GM19099 (cell line): ENCODE data around the gene UROD.

Experiments used
- POLR2A ChIP-seq: IDR thresholded peaks from 3 replicates; pipeline ENCODE4 v1.6.1; 2011; ENCODE audit warnings: low read depth; ENCODE audit not compliant: insufficient read length; ENCODE audit errors: extremely low read depth

The UROD gene

DNA sequence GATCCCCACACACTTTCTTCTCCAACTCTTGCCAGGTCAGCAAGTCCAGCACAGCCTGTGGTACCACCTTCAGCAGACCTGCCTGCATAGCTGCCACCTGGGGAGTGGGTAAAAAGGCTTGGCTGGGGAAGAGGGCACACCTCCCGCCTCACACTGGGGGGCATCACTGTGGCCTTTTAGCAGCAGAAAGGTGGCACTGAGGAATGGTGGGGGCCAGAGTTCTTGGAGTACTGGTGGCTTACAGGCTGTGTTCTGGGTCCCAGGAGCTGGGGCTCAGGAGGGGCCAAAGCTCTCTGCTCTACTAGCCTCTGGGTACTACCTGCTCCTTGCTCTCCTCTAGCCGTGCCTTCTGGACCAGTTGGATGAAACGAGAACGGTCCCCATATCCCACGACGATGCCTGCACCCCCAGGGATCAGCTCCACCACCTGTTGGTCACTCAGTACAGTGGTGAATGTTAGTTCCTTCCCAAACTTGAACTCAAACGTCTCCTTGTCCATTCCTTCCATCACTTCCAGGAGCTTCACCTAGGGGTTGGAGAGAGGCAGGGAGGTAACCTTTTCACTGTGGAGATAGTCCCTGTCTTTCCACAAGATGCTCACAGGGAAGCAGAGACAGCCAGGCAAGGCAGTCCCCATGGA, 7.7 kb upstream of the UROD start:
- no peak for TF ChIP-seq POLR2A

DNA sequence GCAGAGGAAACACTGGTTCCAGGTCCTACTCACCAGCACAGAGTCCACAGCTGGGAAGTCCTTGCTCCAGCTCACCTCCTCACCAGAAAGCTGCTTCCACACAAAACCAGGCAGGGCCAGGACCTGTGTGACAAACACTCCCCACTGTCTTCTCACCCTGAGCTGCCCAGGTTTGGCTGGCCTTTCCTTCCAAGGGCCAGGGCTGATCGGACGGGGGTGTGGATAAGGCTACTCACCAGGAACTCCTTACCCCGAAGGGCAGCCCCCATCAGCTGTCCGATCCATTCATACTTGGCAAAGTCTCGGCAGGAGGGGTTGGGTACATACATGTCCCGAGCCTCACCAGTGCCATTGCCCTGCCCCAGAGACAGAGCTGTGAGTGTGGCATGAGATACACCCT, 6.3 kb upstream of the UROD start:
- no peak for TF ChIP-seq POLR2A

DNA sequence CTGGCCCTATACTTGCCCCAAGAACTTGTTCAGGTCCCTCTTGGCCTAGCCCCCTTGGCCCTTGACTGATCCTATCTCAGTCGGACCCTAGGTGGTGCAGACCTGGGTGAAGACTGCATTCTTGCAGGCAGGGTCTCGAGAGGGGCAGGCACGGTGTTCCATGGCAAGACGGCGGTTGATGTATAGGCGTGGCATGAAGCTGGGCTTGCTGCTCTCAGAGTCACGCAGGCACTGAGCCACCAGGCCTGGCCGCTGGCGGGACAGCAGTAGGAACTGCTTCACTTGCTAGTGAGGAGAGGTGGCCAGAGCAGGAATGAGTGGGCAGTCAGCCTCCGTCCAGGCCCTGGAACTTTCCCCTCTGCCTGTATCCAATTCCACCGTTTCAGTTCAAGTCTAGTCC, 4.7 kb upstream of the UROD start:
- no peak for TF ChIP-seq POLR2A

DNA sequence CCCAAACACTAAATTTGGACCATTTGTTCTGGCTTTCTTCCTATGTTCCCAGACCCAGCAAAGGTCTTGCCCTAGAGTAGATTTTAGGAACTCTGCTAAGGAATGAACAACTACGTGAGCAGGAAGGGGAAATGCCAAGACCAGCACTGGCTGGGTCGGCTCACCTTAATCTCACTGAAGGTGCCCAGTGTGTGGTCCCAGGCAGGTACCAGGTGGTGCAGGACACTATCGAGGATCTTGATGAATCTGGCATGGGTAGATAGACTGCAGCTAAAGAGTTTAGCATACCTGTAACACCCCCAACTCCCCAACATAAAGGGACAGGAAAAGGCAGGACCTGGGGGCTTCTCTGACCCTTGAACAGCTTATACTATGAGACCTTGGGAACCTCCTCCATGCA, 4.0 kb upstream of the UROD start:
- no peak for TF ChIP-seq POLR2A

DNA sequence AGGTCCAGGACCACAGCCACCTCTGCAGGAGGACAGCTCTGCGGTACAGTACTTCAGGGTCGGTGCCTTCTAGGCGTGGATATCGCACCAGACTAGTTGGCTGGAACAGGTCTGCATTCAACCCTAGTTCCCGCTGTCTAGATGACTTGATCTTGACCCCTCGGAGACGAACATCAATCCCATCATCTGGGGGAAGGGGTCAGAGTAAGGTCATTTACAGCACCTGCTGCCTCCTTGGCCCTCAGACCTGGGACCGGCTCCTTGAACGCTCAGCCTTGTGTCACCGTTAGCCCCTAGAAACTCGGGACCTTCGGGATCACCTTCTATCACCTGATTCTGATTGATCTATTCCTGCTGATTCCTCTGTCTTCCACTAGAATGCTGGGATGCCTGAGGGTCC, 3.5 kb upstream of the UROD start:
- no peak for TF ChIP-seq POLR2A

DNA sequence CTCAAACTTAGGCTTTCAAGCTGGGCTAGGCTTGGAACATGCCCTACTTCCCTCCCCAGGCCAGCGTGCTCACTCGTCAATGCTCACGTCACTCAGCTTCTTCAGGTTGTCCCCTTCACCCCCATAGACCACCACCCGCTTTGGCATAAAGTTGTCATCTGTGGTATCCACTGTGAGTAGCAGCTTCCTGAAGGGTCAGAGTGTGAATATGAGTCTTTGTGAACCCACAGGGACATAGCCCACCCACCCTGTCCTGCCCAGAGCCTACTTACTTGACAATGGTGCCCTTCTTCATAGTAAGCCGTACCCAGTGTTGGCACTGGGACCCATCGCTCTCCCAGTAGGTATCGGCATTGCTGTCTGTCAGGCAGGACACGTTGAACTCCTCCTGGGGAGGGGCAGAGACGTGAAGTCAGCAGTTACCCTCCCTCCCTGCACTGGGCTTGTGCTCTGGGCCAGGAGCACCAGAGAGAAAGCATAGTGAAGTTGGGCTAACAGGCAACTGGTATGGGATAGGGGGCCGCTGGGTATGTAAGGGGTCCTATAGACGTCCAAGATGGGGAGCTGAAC, 2.7 kb upstream of the UROD start:
- TF ChIP-seq POLR2A = no peak

DNA sequence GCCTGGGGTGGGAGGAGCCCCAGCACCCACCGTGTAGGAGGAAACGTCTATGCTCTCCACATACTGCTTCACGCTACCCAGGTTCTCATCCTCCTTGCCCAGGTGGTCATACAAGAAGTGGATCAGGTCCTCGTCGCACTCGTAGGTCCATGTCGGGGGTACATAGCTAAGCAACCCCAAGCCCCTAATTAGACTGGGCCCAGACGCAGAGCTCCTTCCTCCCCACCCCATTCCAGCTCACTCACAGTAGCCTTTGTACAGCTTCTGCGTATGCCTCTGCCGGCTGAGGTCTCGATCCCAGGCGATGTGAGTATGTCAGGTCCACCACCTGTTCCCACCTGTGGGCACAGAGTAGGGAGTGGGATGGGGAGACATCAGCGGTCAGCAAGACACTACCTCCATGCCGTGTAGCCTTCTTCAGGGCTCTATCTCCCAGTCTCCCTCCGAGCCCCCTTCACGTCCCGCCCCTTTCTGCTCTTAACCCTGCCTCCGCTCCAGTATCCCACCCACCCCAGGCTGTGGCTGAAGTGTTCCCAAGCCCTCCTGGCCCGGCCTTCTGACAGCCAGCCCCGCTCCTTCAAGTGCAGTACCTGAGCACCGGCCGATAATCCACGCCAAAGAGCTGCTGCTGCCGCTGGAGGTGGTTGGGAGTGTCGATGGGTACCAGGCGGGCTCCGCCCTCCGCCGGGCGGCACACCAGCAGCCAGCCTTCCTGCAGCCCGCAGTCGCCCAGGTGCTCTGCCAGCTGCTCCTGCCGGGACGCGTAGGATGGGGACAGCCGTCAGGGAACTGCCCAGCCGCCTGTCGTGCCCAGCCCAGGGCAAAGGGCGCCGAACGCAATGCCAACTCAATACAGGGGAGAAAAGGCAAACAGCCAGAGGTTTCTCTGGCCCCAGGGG, 1.8 kb upstream of the UROD start:
- no peak for TF ChIP-seq POLR2A

DNA sequence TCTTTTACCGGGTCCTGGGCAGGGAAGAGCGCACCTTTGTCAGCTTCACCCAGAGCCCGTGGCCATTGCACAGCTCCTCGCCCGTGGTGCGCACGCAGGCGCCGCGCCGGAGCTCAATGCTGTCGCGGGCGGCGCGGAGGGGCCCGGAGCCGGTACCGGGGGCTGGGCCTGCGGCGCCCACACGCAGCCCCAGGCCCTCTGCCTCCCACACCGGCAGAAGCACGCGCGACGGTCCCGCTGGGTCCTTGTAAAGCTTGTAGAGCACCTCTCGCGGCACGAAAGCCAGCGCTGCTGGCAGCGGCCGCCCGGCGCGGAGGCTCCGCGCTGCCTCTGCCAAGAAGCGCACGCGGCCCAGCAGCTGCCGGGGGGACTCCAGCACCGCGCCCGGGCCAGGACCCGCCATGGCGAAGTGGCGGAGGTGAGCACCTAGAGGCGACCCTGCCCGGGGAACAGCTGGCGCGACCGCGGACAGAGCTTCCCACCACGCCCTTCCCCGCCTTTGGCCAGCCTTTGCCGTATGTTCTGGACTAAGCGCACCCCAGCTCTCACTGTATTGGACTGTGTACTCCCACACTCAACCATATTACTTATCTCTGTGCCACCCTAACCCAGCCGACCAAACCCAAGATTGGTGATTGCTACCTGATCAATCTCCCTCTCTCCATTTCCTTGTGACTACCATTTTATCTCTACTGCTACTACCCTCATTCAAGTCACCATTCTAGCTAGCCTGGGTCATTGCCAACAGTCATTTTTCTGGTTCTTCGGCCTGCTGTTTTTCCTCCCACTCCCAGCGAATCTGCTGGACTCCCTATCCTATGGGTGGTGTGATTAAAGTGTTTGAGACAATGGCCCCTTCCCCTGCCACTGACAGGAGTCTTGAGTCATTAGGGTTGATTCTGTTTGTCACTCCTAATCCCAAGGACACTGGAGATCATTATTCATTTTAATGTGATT, 921 bp upstream of the UROD start, which contains the start of gene HECTD3:
HECTD3 (minus strand) TSS at position 470 of the 957 bp plus-strand sequence; CDS start at position 403, 67 bp downstream.
- TF ChIP-seq POLR2A = peak; percentile 71

DNA sequence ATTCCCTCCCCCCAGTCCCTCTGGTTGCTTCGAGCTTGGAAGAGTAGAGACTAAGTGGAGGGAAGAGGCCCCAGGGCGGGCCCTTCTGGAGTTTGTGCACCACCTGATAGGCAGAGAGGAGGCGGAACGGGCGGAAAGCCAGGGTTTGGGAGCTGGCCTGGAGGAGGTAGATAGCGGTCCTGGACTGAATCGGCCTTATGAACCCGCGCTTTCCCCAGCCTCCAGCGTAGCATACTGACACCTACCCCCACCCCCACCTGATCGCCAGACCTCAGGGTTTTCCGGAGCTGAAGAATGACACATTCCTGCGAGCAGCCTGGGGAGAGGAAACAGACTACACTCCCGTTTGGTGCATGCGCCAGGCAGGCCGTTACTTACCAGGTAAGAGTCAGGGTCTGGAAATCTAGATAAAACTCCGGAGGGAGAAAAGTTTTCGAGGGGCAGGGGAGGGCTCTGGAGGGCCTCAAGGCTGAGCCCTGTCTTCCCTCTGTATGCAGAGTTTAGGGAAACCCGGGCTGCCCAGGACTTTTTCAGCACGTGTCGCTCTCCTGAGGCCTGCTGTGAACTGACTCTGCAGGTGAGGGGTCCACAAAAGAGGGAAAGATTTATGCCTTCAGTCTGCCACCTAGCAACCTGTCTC, 705 bp downstream of the UROD start:
- no peak for TF ChIP-seq POLR2A

DNA sequence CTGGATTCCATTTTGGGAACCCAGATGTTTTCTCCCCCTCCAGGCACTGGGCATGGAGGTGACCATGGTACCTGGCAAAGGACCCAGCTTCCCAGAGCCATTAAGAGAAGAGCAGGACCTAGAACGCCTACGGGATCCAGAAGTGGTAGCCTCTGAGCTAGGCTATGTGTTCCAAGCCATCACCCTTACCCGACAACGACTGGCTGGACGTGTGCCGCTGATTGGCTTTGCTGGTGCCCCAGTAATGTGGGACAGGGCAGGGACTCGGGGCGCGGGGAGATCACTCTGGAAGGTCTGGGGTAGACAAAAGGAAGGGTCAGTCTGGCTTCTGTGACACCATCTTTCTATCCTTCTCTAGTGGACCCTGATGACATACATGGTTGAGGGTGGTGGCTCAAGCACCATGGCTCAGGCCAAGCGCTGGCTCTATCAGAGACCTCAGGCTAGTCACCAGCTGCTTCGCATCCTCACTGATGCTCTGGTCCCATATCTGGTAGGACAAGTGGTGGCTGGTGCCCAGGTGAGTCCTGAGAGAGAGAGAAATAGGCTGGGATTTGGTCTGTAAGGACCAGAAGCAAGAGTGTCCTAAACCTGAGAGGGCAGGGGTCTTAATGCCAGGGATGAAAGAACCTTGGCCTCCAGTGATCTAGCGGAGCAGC, 1.6 kb downstream of the UROD start:
- no peak for TF ChIP-seq POLR2A

DNA sequence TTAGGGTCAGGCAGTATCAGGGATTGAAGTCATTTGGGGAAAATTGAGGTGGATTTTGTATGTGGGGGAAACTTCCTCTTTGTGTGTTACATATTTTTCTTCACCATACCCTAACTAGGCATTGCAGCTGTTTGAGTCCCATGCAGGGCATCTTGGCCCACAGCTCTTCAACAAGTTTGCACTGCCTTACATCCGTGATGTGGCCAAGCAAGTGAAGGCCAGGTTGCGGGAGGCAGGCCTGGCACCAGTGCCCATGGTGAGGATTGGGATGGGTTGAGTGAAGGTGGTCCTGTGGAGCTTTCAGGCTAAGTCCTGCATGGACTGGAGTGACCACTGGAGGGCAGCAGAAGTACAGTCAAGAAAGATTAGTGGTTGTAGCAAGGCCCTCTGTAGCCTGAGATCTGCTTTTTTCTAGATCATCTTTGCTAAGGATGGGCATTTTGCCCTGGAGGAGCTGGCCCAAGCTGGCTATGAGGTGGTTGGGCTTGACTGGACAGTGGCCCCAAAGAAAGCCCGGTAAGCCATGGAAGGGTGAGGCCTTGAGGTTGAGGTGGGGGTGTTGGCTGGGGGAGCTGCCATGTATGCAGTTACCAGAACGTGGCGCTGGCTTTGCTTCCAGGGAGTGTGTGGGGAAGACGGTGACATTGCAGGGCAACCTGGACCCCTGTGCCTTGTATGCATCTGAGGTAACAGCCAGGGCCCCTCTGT, 2.4 kb downstream of the UROD start:
- no peak for TF ChIP-seq POLR2A

DNA sequence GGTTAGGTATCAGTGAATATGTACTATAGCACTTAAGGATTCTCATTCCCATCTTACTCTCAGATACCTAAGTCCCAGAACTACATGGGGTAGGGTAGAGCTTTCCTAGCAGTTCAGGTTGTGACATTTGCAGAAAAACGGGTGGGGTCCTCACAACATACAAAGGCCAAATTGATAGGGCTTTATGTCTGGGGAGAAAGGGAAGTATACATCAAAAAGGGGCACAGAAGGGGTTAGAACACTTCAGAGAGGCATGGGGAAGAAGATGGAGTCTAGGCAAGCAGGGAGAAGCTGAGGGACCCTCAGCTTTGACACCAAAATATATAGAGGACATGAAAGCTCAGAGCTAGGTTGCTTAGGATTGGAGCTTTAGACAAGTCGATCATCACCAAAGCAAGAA, 3.6 kb downstream of the UROD start:
- TF ChIP-seq POLR2A = no peak

DNA sequence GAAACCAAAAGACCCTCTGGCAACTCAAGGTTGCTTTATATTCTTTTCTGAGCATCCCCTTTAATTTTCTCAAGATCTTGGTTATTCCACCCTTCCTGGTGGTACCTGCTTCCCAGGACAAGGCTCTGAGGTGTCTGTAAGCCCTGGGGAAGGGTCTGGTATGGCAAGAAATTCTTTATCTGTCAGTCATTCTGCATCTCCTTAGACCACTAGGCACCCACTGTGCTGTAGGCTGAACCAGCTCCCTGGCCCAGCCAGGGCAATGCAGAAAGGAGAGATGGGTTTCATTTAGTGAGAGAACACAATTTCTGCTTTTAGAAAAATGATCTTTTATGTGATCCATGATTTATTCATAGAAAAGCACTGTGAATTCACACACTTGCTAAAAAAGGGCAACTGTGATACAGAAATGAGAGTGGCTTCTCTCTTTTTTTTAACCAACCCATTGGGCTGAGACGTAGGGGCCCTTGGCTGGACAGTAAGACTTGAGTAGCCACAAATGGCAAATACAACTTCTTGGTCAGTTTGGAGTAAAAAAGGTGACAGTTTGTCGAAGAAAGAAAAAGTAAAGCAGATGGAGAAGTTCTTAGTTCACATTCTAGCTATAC, 4.1 kb downstream of the UROD start:
- no peak for TF ChIP-seq POLR2A
